Breast epithelium (tissue), 4 donors: ENCODE measurements around the gene TUBA4B. TPM values are rescaled to one million over a fixed set of nuclear protein-coding genes. Genes with fewer than 3 reads are reported as not detected.

ENCODE experiments used
- DNase-seq, 2 donors: peaks; one replicate each; pipeline ENCODE4 v3.0.0-alpha.2; 2019; ENCODE audit warnings: low spot score in 2 of 2
- H3K27ac ChIP-seq, 2 donors: fragments of 200-600 bp; sonication (generic) in 1 of 2; one replicate each; pipeline ENCODE4 v1.5.1; 2016 to 2019; ENCODE audit warnings: mild to moderate bottlenecking in 1 of 2
- H3K27me3 ChIP-seq, 2 donors: fragments of 200-600 bp; sonication (generic) in 1 of 2; one replicate each; pipeline versions ENCODE4 v1.5.1 to v1.6.0; 2017 to 2019; ENCODE audit warnings: control low read depth in 1 of 2, mild to moderate bottlenecking in 1 of 2
- H3K36me3 ChIP-seq: fragments of 200-600 bp; one replicate; pipeline ENCODE4 v1.5.1; 2019
- H3K4me1 ChIP-seq, 2 donors: fragments of 200-600 bp; sonication (generic); one replicate each; pipeline ENCODE4 v1.5.1; 2016 to 2019; ENCODE audit warnings: control low read depth in 1 of 2
- H3K4me3 ChIP-seq, 3 donors: fragments of 200-600 bp; sonication (generic); 1 replicate in 2 of 3; 2 replicates in 1 of 3; pipeline ENCODE4 v1.5.1; 2016 to 2019; ENCODE audit warnings: mild to moderate bottlenecking in 3 of 3, moderate library complexity in 2 of 3
- H3K9me3 ChIP-seq, 2 donors: fragments of 200-600 bp; sonication (generic) in 1 of 2; one replicate each; pipeline ENCODE4 v1.5.1; 2016 to 2019; ENCODE audit warnings: control low read depth in 1 of 2
- POLR2A ChIP-seq: fragments of 450-650 bp; IDR thresholded peaks from one replicate; pipeline ENCODE4 v1.6.1; 2016; ENCODE audit warnings: antibody characterized with exemption, mild to moderate bottlenecking, moderate library complexity
- POLR2AphosphoS5 ChIP-seq, 3 donors: sonication (generic); formaldehyde crosslinking; IDR thresholded peaks; one replicate each; pipeline ENCODE4 v1.6.1; 2017; ENCODE audit warnings: antibody characterized with exemption in 3 of 3
- intact Hi-C: fragments of 100-400 bp; cut with DNase I; formaldehyde crosslinking; loops from one replicate; pipeline ENCODE4 v1.15.1; 2023; ENCODE audit warnings: low total_unique reads
- total RNA-seq, 3 donors: library from RNA; depleted of rRNA; stranded (reverse); fragments of >200 nt; gene quantifications; one replicate each; pipeline ENCODE4 v1.1.0, GENCODE V29; 2016
- TF ChIP-seq, protein P1 (sequence below), 3 donors: fragments of 450-650 bp; IDR thresholded peaks; one replicate each; pipeline ENCODE4 v1.5.1; 2016 to 2017; ENCODE audit warnings: antibody characterized with exemption in 3 of 3, mild to moderate bottlenecking in 3 of 3, moderate library complexity in 3 of 3

Gene TUBA4B
- total RNA-seq, 3 donors from 2014 or later = 0.16 TPM; not detected in 2

DNA sequence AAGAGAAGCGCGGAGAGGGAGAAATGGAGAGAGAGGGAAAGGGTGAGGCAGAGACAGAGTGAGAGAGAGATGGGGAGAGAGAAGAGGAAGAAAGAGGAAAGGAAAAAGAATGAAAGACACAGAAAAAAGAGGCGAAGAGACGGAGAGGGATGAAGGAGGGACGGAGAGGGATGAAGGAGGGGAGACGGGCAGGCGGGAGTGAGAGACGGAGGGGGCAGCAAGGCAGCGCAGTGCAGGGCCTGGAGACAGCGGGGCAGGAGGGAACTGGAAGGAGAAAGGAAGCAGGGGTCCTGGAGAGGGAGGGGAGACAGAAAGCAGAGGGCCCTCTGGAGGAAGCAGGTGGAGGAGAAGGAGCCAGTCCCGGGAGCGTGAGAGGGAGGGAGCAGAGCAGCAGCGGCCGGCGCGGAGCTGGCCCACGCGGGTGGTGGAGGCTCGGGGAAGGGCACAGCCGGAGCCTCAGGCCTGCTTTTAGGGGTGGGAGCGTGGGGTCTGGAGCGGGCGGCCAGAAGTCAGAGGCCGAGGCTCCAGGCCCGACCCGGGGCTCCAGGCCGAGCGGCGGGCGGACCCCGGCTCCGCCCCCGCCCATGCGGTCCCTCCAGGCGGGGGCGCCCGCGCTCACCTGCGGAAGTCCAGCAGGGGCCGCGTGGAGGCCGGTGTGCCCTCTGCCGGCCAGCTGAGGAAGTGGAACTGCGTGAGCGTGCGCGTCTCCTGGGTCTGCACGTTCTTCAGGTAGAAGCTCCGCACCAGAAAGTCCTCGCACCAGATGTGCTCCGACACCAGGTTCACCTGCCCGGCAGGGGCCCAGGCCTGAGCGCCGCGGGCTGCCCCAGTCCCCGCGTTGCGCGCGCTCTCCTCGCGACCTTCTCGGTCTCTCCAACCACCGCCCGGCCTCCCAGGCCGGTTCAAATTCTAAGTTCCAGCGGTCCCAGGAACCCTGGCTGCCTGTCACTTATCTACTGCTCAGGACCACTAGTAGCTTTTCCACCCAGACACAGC lies 41.6 kb downstream of the TUBA4B start:
- TF ChIP-seq, protein P1, sequence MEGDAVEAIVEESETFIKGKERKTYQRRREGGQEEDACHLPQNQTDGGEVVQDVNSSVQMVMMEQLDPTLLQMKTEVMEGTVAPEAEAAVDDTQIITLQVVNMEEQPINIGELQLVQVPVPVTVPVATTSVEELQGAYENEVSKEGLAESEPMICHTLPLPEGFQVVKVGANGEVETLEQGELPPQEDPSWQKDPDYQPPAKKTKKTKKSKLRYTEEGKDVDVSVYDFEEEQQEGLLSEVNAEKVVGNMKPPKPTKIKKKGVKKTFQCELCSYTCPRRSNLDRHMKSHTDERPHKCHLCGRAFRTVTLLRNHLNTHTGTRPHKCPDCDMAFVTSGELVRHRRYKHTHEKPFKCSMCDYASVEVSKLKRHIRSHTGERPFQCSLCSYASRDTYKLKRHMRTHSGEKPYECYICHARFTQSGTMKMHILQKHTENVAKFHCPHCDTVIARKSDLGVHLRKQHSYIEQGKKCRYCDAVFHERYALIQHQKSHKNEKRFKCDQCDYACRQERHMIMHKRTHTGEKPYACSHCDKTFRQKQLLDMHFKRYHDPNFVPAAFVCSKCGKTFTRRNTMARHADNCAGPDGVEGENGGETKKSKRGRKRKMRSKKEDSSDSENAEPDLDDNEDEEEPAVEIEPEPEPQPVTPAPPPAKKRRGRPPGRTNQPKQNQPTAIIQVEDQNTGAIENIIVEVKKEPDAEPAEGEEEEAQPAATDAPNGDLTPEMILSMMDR (IDR thresholded peaks at IDR 0.05) = peak; percentile 87 to 99 (median 97)
- TF ChIP-seq POLR2AphosphoS5 (IDR thresholded peaks at IDR 0.05) = peak in 2 of 3 donors; percentile 61 to 73
- TF ChIP-seq POLR2A = no peak
- H3K27ac ChIP-seq = peak overlapping the region; percentile 76 to 94
- H3K36me3 ChIP-seq = no peaks in the 10 kb centered on the region
- peaks cover 4% of the 10 kb centered on the region in 2 donors for H3K4me1 ChIP-seq
- H3K27me3 ChIP-seq = no peaks in the 10 kb centered on the region
- H3K4me3 ChIP-seq = peak overlapping the region; percentile 49 to 83 (median 56)
- peak; percentile 82 to 88 for DNase-seq
- intact Hi-C loops = no loop called here
- no peaks in the 10 kb centered on the region for H3K9me3 ChIP-seq

DNA sequence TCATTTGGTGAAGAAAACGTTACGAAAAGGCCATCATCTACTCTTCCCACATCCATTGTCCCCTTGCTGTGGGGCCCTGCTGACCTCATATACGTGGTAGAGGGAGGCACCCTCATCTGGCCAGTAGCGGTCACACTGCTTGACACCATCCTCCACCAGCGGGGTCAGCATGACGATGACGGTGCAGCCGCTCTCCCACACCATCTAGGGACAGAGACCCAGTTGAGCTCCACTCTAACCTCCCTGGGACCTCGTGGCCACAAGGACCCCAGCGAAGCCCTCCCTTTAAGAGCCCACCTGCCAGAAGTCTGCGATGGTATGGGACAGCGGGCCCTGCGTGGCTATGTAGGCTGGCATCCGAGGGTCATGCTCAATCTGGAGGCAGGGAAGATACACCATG lies 43.1 kb downstream of the TUBA4B start:
- Histone ChIP-seq H3K36me3 (no peaks in the 10 kb centered on the region), H3K27me3 (no peaks in the 10 kb centered on the region), H3K4me3 (no peak overlapping the region), H3K4me1 (peaks cover 0 to 4% of the 10 kb centered on the region in 2 donors), H3K9me3 (no peaks in the 10 kb centered on the region), H3K27ac (no peak overlapping the region)
- no peak for DNase-seq
- TF ChIP-seq POLR2A = no peak
- TF ChIP-seq, protein P1 (IDR thresholded peaks at IDR 0.05) = no peak
- no peak for TF ChIP-seq POLR2AphosphoS5 (IDR thresholded peaks at IDR 0.05)
- intact Hi-C loops = no loop called here

DNA sequence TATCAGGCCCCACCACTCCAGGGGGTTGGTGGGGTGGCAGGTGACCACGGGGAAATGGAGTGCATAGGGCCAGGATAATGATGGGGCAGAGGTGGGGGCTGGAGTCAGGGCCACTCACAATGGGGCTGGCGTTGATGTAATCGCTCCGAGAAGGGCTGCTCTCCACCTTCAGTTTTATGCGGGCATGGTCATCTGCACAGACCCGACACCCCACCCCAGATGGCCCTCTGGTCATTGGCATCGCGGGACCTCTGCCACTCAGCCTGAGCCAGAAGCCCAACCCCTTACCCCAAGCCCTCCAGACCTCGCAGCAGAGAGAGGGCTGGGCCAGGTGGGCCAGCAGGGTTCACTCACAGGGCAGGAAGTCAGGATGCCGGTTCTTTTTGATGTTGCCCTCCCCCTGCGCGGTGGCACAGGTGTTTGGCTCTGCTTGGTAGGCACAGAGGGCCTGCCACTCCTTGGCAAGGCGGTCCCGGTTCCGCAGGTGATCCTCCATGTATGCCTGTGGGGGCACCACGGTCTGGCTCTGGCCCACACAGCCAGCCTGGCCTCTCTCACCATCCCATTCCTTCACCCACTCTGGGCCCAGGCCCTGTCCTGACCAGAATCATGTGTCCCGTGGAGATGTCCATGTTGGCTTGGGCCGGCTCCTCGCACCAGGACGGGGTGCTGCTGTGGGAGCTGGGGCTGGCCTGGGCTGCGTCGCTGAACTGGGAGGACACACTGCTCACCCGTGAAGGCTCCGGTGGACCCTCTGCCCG lies 43.8 kb downstream of the TUBA4B start:
- no peak overlapping the region for H3K4me3 ChIP-seq
- no peak overlapping the region for H3K27ac ChIP-seq
- TF ChIP-seq POLR2A = no peak
- TF ChIP-seq, protein P1 (IDR thresholded peaks at IDR 0.05) = no peak
- no peak for TF ChIP-seq POLR2AphosphoS5 (IDR thresholded peaks at IDR 0.05)
- no peaks in the 10 kb centered on the region for H3K27me3 ChIP-seq
- no peaks in the 10 kb centered on the region for H3K36me3 ChIP-seq
- no peaks in the 10 kb centered on the region for H3K9me3 ChIP-seq
- no peak for DNase-seq
- H3K4me1 ChIP-seq = peaks cover 0 to 4% of the 10 kb centered on the region in 2 donors
- intact Hi-C loops = no loop called here

DNA sequence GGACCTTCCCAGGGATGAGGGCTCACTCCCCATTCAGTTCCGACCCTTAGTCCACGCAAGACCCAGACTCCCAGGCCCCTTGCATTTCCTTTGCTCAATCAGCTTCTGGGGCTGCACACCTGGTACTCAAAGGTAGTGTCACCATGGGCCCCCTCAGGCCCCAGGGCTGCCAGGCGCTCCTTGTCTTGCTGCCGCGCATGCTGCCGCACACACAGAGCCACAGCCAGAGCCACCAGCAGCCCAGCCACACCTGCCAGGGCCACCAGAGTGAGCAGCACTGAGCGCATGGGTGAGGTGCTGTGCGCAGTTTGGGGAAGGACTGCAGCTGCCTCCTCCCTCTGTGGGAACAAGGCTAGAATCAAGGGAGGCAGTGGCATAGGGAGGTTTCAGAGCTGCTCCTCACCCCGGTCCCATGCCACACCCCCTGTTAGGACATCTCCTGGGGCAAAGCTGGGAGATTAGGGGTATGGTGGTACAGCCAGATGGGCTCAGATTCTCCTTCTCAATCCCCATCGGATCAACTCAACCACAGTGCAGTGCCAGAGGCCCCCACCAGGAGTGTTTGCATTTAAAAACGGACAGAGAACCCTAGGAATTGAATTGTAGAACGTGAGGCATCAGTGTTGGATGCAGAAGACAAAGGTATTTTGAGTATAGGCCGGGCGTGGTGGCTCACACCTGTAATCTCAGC lies 44.9 kb downstream of the TUBA4B start:
- Histone ChIP-seq H3K27ac (no peak overlapping the region), H3K4me1 (peaks cover 0 to 4% of the 10 kb centered on the region in 2 donors), H3K36me3 (no peaks in the 10 kb centered on the region), H3K9me3 (no peaks in the 10 kb centered on the region), H3K27me3 (peaks cover 0 to 3% of the 10 kb centered on the region in 2 donors), H3K4me3 (no peak overlapping the region)
- intact Hi-C loops = no loop called here
- TF ChIP-seq, protein P1 (IDR thresholded peaks at IDR 0.05) = no peak
- TF ChIP-seq POLR2AphosphoS5 (IDR thresholded peaks at IDR 0.05) (no peak), POLR2A (no peak)
- DNase-seq = no peak
